LNCaP clone FGC (cell line): ENCODE data around the gene RNF123.
"Not testable (repeated sequence)": the region's sequence is repeated elsewhere in the genome, so short reads cannot be mapped to it uniquely, and the experiment has no call there.

Source experiments
- DNase-seq: peaks from one replicate; pipeline ENCODE4 v3.0.0-alpha.2; 2011; ENCODE audit warnings: low read depth
- H3K4me3 ChIP-seq: 2 replicates; pipeline ENCODE4 v1.5.1; 2011; ENCODE audit warnings: mild to moderate bottlenecking, low read depth, low read length, control low read depth
- TF ChIP-seq, protein P1 (sequence below): IDR thresholded peaks from 2 replicates; pipeline ENCODE4 v1.5.1; 2012; ENCODE audit warnings: mild to moderate bottlenecking; ENCODE audit not compliant: control insufficient read depth, insufficient read depth; ENCODE audit errors: extremely low read depth

Gene RNF123

DNA sequence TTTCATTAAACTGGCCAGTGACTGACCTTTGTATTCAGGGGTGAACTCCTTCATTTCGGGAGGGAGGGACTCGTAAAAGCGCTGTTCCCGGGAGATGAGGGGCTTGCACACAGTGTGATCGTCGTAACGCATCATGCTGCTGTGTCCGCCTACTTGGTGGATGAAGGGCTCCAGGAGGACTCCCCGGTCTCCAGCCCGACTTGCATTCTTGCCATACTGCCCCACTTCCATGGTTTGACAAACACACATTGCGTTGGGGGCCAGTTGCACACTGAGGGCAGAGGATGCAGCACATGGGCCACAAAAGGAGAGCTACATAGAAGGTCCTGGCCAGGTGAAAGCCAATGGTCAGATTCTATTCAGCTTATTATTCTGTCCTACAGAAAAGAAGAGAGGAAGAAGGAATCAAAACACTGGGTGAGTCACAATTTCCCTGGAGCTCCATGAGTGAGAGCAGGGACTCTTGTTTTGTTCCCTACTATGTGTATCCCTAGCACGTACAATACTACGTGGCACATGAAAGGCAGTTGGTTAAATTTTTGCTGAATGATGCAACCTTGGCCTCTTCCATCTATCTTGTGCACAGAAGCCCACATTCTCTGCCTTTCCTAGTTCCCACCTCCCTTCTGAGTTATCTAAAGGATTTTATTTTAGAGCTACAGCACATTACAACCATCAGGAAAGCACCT is 58.6 kb downstream of the RNF123 start:
- TF ChIP-seq, protein P1, sequence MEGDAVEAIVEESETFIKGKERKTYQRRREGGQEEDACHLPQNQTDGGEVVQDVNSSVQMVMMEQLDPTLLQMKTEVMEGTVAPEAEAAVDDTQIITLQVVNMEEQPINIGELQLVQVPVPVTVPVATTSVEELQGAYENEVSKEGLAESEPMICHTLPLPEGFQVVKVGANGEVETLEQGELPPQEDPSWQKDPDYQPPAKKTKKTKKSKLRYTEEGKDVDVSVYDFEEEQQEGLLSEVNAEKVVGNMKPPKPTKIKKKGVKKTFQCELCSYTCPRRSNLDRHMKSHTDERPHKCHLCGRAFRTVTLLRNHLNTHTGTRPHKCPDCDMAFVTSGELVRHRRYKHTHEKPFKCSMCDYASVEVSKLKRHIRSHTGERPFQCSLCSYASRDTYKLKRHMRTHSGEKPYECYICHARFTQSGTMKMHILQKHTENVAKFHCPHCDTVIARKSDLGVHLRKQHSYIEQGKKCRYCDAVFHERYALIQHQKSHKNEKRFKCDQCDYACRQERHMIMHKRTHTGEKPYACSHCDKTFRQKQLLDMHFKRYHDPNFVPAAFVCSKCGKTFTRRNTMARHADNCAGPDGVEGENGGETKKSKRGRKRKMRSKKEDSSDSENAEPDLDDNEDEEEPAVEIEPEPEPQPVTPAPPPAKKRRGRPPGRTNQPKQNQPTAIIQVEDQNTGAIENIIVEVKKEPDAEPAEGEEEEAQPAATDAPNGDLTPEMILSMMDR, result no peak
- no peak overlapping the region for H3K4me3 ChIP-seq
- DNase-seq, result no peak

DNA sequence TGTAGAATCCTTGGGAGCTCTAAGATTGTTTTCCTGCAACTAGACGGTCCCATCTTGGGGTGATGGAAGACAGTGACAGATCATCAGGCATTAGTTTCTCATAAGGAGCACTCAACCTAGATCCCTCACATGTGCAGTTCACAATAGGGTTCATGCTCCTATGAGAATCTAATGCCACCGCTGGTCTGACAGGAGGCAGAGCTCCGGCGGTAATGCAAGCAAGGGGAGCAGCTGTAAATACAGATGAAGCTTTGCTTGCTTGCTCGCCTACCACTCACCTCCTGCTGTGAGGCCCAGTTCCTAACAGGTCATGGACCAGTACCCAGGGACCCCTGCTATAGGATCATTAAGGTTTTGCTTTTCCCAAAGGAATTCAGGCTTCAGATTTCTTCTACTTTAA is 59.5 kb downstream of the RNF123 start:
- not testable (repeated sequence) for DNase-seq, H3K4me3 ChIP-seq

GRCh38 chr3:49750056-49750455 is 60.7 kb downstream of the RNF123 start:
- DNase-seq, result no peak
- TF ChIP-seq, protein P1, result no peak
- no peak overlapping the region for H3K4me3 ChIP-seq

GRCh38 chr3:49751501-49751900 is 62.1 kb downstream of the RNF123 start:
- no peak for DNase-seq
- TF ChIP-seq, protein P1, result no peak

GRCh38 chr3:49754536-49754935 is 65.2 kb downstream of the RNF123 start:
- TF ChIP-seq, protein P1, result no peak
- no peak for DNase-seq
- no peak overlapping the region for H3K4me3 ChIP-seq

More at GRCh38 chr3:49751501-49751900, 62.1 kb downstream of the RNF123 start:
- no peak overlapping the region for H3K4me3 ChIP-seq

DNA sequence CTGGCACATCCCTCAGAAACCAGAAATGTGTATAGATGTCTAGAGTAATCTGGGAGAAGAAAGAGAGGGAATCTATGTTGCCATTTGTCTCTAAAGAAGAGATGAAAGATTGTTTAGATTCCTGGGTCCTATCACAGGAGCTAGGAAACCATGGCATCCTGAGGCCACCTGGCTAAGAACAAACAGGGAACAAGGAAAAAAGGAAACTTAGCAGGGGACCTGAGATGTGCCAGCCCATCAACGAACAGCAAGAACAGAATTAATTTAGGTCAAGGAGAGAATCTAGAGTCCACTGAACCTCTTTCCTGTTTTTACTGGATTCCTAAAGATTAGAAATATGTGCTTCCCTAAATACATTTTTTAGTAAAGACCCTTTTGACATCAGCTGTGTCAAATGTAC is 66.7 kb downstream of the RNF123 start:
- no peak overlapping the region for H3K4me3 ChIP-seq
- DNase-seq, result no peak
- TF ChIP-seq, protein P1, result no peak

DNA sequence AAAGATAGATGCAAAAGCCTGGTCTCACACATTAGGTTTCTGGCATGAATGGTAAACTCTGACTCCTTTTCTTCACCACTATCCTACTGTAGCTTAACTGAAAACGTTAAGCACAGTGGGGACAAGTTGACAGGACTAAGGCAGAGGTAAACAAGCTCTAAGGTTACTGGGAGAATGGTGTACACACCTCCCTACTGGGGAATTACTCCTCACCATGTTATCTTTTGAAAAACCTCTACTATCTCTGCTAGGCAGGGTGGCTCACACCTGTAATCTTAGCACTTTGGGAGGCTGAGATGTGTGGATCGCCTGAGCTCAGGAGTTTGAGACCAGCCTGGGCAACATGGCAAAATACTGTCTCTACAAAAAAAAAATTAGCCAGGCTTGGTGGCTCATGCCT is 67.8 kb downstream of the RNF123 start:
- no peak for DNase-seq
- H3K4me3 ChIP-seq, result no peak overlapping the region
- TF ChIP-seq, protein P1, result no peak
